ENCODE results near the gene YAE1. TPM values are rescaled to one million over a fixed set of nuclear protein-coding genes. Genes with fewer than 3 reads are reported as not detected.

YAE1 gene
- total and polyA plus RNA-seq, 2 experiments from 2014 or later = 30.5 to 107 TPM

DNA sequence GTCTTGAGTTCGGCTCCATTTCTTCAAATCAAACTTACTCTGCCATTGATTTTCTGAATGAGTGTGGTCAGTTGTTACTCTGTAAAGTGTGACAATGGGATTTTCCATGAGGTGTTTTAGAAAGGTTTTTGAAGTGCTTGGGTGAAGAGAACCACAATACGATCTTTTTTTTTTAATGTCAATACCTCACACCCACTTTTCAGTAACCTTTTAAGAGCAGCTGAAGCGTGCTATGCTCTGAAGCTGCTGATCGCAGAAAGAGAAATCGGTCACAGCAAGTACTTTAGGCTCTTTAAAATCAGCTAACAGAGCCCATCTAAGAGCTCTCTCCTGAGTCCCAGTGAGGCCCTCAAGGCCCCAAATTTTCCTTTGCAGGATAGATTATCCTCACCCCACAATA, 34.4 kb upstream of the YAE1 start:
- H3K4me2 ChIP-seq = no peak overlapping the region
- no peaks in the 10 kb centered on the region for H3K9me3 Mint-ChIP-seq
- H3K36me3 Mint-ChIP-seq (ENCODE audit: low read depth) = no peaks in the 10 kb centered on the region

More for the DNA sequence above, 34.4 kb upstream of the YAE1 start:
- Histone ChIP-seq H3F3A (replicated peaks; ENCODE audit: low read depth) (no peaks in the 10 kb centered on the region), H3K9me2 (ENCODE audit: insufficient read depth) (0 out of 2 replicates have a peak, but pooled peaks cover 5% of the 10 kb centered on the region), H3K4me3 (no peak overlapping the region), H3K36me3 (ENCODE audit: insufficient read depth) (no peaks in the 10 kb centered on the region), H3K79me2 (replicated peaks; ENCODE audit: insufficient read depth) (no peaks in the 10 kb centered on the region), H2AFZ (no peak overlapping the region), H4K20me1 (replicated peaks; ENCODE audit: insufficient read depth) (no peaks in the 10 kb centered on the region), H3K27ac (ENCODE audit: low read depth) (no peak overlapping the region), H3K27me3 (ENCODE audit: insufficient read depth) (no peaks in the 10 kb centered on the region), H3K4me1 (ENCODE audit: insufficient read depth) (peaks cover 4% of the 10 kb centered on the region)
- Mint-ChIP-seq H3K4me1 (peaks cover 24% of the 10 kb centered on the region), H3K27me3 (ENCODE audit: insufficient read depth, low read depth, poor library complexity) (peaks cover 5% of the 10 kb centered on the region), H3K27ac (no peak overlapping the region), H3K4me3 (no peak overlapping the region)
- TF ChIP-seq JUNB (IDR thresholded peaks at IDR 0.05; ENCODE audit: unreplicated experiment) (no peak), POLR2AphosphoS5 (IDR thresholded peaks at IDR 0.05; ENCODE audit: low read depth) (no peak), ETS1 (IDR thresholded peaks at IDR 0.05) (no peak), ZNF331 (CRISPR knock-in tag; IDR thresholded peaks at IDR 0.05; ENCODE audit: low read depth) (no peak), STAT1 (IDR thresholded peaks at IDR 0.05; ENCODE audit: unreplicated experiment) (no peak), EZH2 (IDR thresholded peaks at IDR 0.05; ENCODE audit: low read depth, unreplicated experiment) (no peak), EZH2phosphoT487 (IDR thresholded peaks at IDR 0.05; ENCODE audit: unreplicated experiment) (no peak), NANOG (IDR thresholded peaks at IDR 0.05; ENCODE audit: borderline replicate concordance) (no peak), CREB1 (CRISPR knock-in tag; IDR thresholded peaks at IDR 0.05; ENCODE audit: low read depth) (no peak), ZNF114 (CRISPR knock-in tag; IDR thresholded peaks at IDR 0.05) (no peak)
- TF ChIP-seq, protein P1, sequence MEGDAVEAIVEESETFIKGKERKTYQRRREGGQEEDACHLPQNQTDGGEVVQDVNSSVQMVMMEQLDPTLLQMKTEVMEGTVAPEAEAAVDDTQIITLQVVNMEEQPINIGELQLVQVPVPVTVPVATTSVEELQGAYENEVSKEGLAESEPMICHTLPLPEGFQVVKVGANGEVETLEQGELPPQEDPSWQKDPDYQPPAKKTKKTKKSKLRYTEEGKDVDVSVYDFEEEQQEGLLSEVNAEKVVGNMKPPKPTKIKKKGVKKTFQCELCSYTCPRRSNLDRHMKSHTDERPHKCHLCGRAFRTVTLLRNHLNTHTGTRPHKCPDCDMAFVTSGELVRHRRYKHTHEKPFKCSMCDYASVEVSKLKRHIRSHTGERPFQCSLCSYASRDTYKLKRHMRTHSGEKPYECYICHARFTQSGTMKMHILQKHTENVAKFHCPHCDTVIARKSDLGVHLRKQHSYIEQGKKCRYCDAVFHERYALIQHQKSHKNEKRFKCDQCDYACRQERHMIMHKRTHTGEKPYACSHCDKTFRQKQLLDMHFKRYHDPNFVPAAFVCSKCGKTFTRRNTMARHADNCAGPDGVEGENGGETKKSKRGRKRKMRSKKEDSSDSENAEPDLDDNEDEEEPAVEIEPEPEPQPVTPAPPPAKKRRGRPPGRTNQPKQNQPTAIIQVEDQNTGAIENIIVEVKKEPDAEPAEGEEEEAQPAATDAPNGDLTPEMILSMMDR (conservative IDR thresholded peaks at IDR 0.05; ENCODE audit: low read depth in 2 of 2) = no peak
- TF ChIP-seq, protein P2, sequence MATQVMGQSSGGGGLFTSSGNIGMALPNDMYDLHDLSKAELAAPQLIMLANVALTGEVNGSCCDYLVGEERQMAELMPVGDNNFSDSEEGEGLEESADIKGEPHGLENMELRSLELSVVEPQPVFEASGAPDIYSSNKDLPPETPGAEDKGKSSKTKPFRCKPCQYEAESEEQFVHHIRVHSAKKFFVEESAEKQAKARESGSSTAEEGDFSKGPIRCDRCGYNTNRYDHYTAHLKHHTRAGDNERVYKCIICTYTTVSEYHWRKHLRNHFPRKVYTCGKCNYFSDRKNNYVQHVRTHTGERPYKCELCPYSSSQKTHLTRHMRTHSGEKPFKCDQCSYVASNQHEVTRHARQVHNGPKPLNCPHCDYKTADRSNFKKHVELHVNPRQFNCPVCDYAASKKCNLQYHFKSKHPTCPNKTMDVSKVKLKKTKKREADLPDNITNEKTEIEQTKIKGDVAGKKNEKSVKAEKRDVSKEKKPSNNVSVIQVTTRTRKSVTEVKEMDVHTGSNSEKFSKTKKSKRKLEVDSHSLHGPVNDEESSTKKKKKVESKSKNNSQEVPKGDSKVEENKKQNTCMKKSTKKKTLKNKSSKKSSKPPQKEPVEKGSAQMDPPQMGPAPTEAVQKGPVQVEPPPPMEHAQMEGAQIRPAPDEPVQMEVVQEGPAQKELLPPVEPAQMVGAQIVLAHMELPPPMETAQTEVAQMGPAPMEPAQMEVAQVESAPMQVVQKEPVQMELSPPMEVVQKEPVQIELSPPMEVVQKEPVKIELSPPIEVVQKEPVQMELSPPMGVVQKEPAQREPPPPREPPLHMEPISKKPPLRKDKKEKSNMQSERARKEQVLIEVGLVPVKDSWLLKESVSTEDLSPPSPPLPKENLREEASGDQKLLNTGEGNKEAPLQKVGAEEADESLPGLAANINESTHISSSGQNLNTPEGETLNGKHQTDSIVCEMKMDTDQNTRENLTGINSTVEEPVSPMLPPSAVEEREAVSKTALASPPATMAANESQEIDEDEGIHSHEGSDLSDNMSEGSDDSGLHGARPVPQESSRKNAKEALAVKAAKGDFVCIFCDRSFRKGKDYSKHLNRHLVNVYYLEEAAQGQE (IDR thresholded peaks at IDR 0.05; ENCODE audit: unreplicated experiment) = no peak
- ATAC-seq (no peak), DNase-seq (ENCODE audit: low spot score) (no peak)

Data from GM23338 (cell line).